ENCODE measurements around the gene SUPT6H.

GRCh38 chr17:28700278-28700677 is 38.3 kb downstream of the SUPT6H start:
- no peak for TF ChIP-seq BACH1 (IDR thresholded peaks at IDR 0.05; ENCODE audit: low read length)
- TF ChIP-seq CTCF (IDR thresholded peaks at IDR 0.05; ENCODE audit: control extremely low read depth in 1 of 3, insufficient read depth in 1 of 3, low read depth in 1 of 3, low read length in 3 of 3), result no peak
- TF ChIP-seq POLR2A (IDR thresholded peaks at IDR 0.05; ENCODE audit: control extremely low read depth in 1 of 2, low read depth in 2 of 2, low read length in 2 of 2), result 0 out of 3 replicates have a peak, but pooled peaks of 1 of the 2 experiments have one; percentile 8
- TF ChIP-seq, protein P1, sequence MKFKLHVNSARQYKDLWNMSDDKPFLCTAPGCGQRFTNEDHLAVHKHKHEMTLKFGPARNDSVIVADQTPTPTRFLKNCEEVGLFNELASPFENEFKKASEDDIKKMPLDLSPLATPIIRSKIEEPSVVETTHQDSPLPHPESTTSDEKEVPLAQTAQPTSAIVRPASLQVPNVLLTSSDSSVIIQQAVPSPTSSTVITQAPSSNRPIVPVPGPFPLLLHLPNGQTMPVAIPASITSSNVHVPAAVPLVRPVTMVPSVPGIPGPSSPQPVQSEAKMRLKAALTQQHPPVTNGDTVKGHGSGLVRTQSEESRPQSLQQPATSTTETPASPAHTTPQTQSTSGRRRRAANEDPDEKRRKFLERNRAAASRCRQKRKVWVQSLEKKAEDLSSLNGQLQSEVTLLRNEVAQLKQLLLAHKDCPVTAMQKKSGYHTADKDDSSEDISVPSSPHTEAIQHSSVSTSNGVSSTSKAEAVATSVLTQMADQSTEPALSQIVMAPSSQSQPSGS (IDR thresholded peaks at IDR 0.05; ENCODE audit: low read length), result no peak
- no peak for TF ChIP-seq CTBP2 (IDR thresholded peaks at IDR 0.05; ENCODE audit: borderline replicate concordance, insufficient read depth, insufficient read length, low read length)
- TF ChIP-seq PHF8 (conservative IDR thresholded peaks at IDR 0.05; ENCODE audit: low read depth, low read length), result no peak
- TF ChIP-seq RFX5 (IDR thresholded peaks at IDR 0.05; ENCODE audit: borderline replicate concordance, low read depth, low read length), result no peak

All from H1 (cell line).